ENCODE data around the gene ELP1. TPM values are rescaled to one million over a fixed set of nuclear protein-coding genes. Genes with fewer than 3 reads are reported as not detected.

ELP1 gene
- total RNA-seq, 1 experiment from 2014 or later: 36.9 TPM

DNA sequence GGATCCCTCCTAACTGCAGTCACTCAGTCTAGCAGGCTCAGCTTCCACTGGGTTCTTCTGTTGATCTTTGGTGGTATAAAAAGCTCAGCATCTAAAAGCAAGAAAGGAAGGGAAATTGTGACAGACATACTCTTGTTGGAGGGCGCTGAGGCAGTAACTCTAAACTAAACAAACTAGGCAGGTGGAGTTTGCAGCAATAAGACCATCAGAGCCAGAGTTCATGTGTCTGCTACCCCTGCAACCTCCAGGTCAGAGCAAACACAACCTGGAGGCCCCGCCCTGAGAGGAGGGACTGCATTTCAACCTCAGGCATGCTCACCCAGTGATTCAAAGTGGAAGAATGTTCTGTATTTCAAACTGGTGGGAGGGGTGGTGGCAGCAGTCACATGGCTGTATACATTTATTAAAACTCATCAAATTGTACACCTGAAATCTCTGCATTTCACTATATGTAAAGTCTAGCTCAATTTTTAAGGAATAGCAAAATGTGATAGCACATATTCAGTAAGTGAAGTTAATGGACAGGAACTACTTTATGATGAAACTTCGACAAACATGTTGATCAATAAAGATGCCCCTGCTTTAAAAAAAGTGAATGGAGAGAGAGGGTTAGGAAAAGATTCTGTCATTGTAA lies 64.7 kb downstream of the ELP1 start:
- CTCF ChIA-PET: interaction anchor here (0.6 to 1.3 kb wide), 4 partner anchors 18 to 509 kb away, joined by 3 to 5 read pairs (median 3); no protein-coding TSS in a partner anchor
- peak overlapping the region; percentile 4 for H3K4me3 Mint-ChIP-seq (ENCODE audit: unreplicated experiment)
- BruUV-seq (replicated peaks): no TSS peak
- no peaks in the 10 kb centered on the region for H3K27me3 Mint-ChIP-seq (ENCODE audit: insufficient read depth, unreplicated experiment)
- TF ChIP-seq, protein P1, sequence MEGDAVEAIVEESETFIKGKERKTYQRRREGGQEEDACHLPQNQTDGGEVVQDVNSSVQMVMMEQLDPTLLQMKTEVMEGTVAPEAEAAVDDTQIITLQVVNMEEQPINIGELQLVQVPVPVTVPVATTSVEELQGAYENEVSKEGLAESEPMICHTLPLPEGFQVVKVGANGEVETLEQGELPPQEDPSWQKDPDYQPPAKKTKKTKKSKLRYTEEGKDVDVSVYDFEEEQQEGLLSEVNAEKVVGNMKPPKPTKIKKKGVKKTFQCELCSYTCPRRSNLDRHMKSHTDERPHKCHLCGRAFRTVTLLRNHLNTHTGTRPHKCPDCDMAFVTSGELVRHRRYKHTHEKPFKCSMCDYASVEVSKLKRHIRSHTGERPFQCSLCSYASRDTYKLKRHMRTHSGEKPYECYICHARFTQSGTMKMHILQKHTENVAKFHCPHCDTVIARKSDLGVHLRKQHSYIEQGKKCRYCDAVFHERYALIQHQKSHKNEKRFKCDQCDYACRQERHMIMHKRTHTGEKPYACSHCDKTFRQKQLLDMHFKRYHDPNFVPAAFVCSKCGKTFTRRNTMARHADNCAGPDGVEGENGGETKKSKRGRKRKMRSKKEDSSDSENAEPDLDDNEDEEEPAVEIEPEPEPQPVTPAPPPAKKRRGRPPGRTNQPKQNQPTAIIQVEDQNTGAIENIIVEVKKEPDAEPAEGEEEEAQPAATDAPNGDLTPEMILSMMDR (IDR thresholded peaks at IDR 0.05; ENCODE audit: unreplicated experiment): no peak
- H3K9me3 Mint-ChIP-seq (ENCODE audit: unreplicated experiment): peaks cover 8% of the 10 kb centered on the region
- peak overlapping the region; percentile 83 for H3K27ac Mint-ChIP-seq (ENCODE audit: low read depth, unreplicated experiment)
- intact Hi-C loops (cut with micrococcal nuclease): no loop called here
- peaks cover 19% of the 10 kb centered on the region for H3K4me1 Mint-ChIP-seq (ENCODE audit: insufficient read depth, unreplicated experiment)
- DNase-seq (ENCODE audit: unreplicated experiment): peak; percentile 57
- H3K36me3 Mint-ChIP-seq (ENCODE audit: insufficient read depth, unreplicated experiment): peaks cover 48% of the 10 kb centered on the region
- POLR2A ChIA-PET: interaction anchor here (0.7 to 2.9 kb wide), 13 partner anchors 10 to 248 kb away, joined by 3 to 32 read pairs (median 3); partner anchors contain the start of genes ABITRAM and ELP1

DNA sequence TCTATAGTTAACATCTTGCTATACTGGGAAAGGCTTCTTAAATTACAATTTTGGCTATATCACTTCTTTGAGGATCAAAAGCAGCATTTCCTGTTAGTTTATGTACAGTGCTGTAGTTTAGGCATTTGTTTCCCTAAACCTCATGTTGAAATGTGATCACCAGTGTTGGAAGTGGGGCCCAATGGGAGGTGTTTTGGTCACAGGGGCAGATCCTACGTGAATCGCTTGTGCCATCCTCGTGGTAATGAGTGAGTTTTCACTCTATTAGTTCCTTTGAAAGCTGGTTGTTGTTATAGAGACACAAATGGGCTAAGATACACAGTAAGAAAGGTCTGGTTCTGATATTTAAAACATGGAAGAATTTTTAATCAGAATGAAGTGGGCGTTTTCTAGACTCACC lies 66.1 kb downstream of the ELP1 start:
- Mint-ChIP-seq H3K9me3 (ENCODE audit: unreplicated experiment) (peaks cover 8% of the 10 kb centered on the region), H3K27ac (ENCODE audit: low read depth, unreplicated experiment) (no peak overlapping the region), H3K4me1 (ENCODE audit: insufficient read depth, unreplicated experiment) (peaks cover 19% of the 10 kb centered on the region), H3K36me3 (ENCODE audit: insufficient read depth, unreplicated experiment) (peaks cover 35% of the 10 kb centered on the region), H3K4me3 (ENCODE audit: unreplicated experiment) (no peak overlapping the region), H3K27me3 (ENCODE audit: insufficient read depth, unreplicated experiment) (no peaks in the 10 kb centered on the region)
- intact Hi-C loops (cut with micrococcal nuclease): no loop called here
- TF ChIP-seq, protein P1 (IDR thresholded peaks at IDR 0.05; ENCODE audit: unreplicated experiment): no peak
- BruUV-seq (replicated peaks): no TSS peak
- DNase-seq (ENCODE audit: unreplicated experiment): no peak
- CTCF ChIA-PET: interaction anchor here (1.3 kb wide), 1 partner anchor 17 kb away, joined by 5 read pairs; no protein-coding TSS in a partner anchor
- POLR2A ChIA-PET: interaction anchor here (0.7 to 2.9 kb wide), 8 partner anchors 8 to 1854 kb away, joined by 3 to 32 read pairs (median 4); no protein-coding TSS in a partner anchor

DNA sequence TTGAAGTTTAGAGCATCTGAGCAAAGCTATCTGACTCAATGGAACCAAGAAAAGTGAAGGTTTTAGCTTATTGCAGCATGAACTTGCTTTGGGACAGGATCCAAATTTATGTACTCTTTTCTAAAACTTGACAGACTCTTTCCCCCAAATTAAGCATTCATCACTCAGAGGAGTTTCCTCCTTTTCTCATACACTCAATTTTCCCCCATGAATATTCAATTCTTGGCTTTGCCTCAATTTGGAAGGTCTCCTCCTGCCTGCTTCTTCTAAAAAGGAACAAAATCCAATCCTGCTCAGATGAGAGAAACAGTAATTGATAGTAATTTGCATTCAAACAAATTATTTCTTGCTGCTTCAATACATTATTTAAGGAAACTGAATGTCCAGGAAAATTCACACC lies 66.8 kb downstream of the ELP1 start:
- Mint-ChIP-seq H3K9me3 (ENCODE audit: unreplicated experiment) (peaks cover 8% of the 10 kb centered on the region), H3K36me3 (ENCODE audit: insufficient read depth, unreplicated experiment) (peaks cover 28% of the 10 kb centered on the region), H3K4me1 (ENCODE audit: insufficient read depth, unreplicated experiment) (peaks cover 19% of the 10 kb centered on the region), H3K4me3 (ENCODE audit: unreplicated experiment) (no peak overlapping the region), H3K27ac (ENCODE audit: low read depth, unreplicated experiment) (peak overlapping the region; percentile 19), H3K27me3 (ENCODE audit: insufficient read depth, unreplicated experiment) (no peaks in the 10 kb centered on the region)
- BruUV-seq (replicated peaks): no TSS peak
- ChIA-PET POLR2A (interaction anchor here (0.7 to 1.0 kb wide), 2 partner anchors 11 to 14 kb away, joined by 3 read pairs; no protein-coding TSS in a partner anchor), CTCF (interaction anchor here (1.7 kb wide), 1 partner anchor 15 kb away, joined by 5 read pairs; no protein-coding TSS in a partner anchor)
- TF ChIP-seq, protein P1 (IDR thresholded peaks at IDR 0.05; ENCODE audit: unreplicated experiment): no peak
- no peak for DNase-seq (ENCODE audit: unreplicated experiment)
- intact Hi-C loops (cut with micrococcal nuclease): no loop called here

DNA sequence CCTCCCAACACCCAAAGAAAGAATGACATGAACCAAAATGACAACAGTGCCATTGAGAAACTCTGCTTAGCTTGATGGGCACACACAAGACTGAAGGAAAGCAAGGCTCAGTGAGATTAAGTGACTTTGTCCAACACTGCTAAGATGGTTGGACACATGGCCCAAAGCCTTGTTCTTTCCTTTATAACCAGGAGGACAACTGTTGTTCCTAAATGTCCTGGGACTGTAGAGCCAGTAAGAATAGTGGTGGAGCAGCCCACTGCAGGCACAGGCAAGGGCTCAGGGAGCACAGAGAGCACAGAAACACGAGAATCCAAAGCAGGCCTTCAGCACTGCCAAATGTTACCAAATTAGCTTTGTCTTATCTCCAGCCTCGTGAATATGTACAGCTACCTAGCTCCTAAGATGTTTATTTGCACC lies 67.9 kb downstream of the ELP1 start:
- ChIA-PET POLR2A (no interaction called here), CTCF (interaction anchor here (0.6 to 1.7 kb wide), 2 partner anchors 14 to 1407 kb away, joined by 3 to 5 read pairs; no protein-coding TSS in a partner anchor)
- no peak for DNase-seq (ENCODE audit: unreplicated experiment)
- H3K27me3 Mint-ChIP-seq (ENCODE audit: insufficient read depth, unreplicated experiment): no peaks in the 10 kb centered on the region
- H3K36me3 Mint-ChIP-seq (ENCODE audit: insufficient read depth, unreplicated experiment): peaks cover 16% of the 10 kb centered on the region
- intact Hi-C loops (cut with micrococcal nuclease): no loop called here
- H3K4me1 Mint-ChIP-seq (ENCODE audit: insufficient read depth, unreplicated experiment): peaks cover 19% of the 10 kb centered on the region
- H3K4me3 Mint-ChIP-seq (ENCODE audit: unreplicated experiment): no peak overlapping the region
- no peaks in the 10 kb centered on the region for H3K9me3 Mint-ChIP-seq (ENCODE audit: unreplicated experiment)
- H3K27ac Mint-ChIP-seq (ENCODE audit: low read depth, unreplicated experiment): peak overlapping the region; percentile 16
- no TSS peak for BruUV-seq (replicated peaks)
- TF ChIP-seq, protein P1 (IDR thresholded peaks at IDR 0.05; ENCODE audit: unreplicated experiment): no peak
